Smooth muscle cell (in vitro differentiated cells): Measurements from ENCODE around the gene ABHD10. TPM values are rescaled to one million over a fixed set of nuclear protein-coding genes. Genes with fewer than 3 reads are reported as not detected.

Experiments used
- DNase-seq: peaks from one replicate; lab custom pipeline; 2025; ENCODE audit not compliant: unreplicated experiment; lab: John Stamatoyannopoulos, UW
- H2AFZ ChIP-seq: fragments of 200-600 bp; sonication (generic); 2 replicates; pipeline ENCODE4 v1.6.0; 2016; ENCODE audit warnings: antibody characterized with exemption, low read depth, mild to moderate bottlenecking
- H3F3A ChIP-seq: fragments of 200-600 bp; sonication (generic); 2 replicates; pipeline ENCODE4 v1.6.0; 2017; ENCODE audit warnings: antibody characterized with exemption, low read depth
- H3K27ac ChIP-seq: fragments of 200-600 bp; sonication (generic); 2 replicates; pipeline ENCODE4 v1.5.1; 2016; ENCODE audit warnings: low read depth, mild to moderate bottlenecking
- H3K27me3 ChIP-seq: fragments of 200-600 bp; sonication (generic); 2 replicates; pipeline ENCODE4 v1.6.1; 2016; ENCODE audit warnings: low read depth, mild to moderate bottlenecking
- H3K36me3 ChIP-seq: fragments of 200-600 bp; sonication (generic); 2 replicates; pipeline ENCODE4 v1.5.1; 2016; ENCODE audit warnings: low read depth
- H3K4me1 ChIP-seq: fragments of 200-600 bp; sonication (generic); 2 replicates; pipeline ENCODE4 v1.5.1; 2016; ENCODE audit warnings: low read depth
- H3K4me2 ChIP-seq: fragments of 200-600 bp; sonication (generic); 2 replicates; pipeline ENCODE4 v1.6.0; 2016; ENCODE audit warnings: mild to moderate bottlenecking
- H3K4me3 ChIP-seq: fragments of 200-600 bp; sonication (generic); 2 replicates; pipeline ENCODE4 v1.5.1; 2016; ENCODE audit warnings: mild to moderate bottlenecking
- H3K79me2 ChIP-seq: fragments of 200-600 bp; sonication (generic); 2 replicates; pipeline ENCODE4 v1.6.0; 2016; ENCODE audit warnings: low read depth, mild to moderate bottlenecking
- H3K9ac ChIP-seq: fragments of 200-600 bp; sonication (generic); 2 replicates; pipeline ENCODE4 v1.6.0; 2016; ENCODE audit warnings: low read depth
- H3K9me3 ChIP-seq: fragments of 200-600 bp; sonication (generic); replicated peaks from 2 replicates; pipeline ENCODE4 v1.5.1; 2016; ENCODE audit warnings: low read depth
- H4K20me1 ChIP-seq: fragments of 200-600 bp; sonication (generic); 2 replicates; pipeline ENCODE4 v1.6.0; 2016; ENCODE audit warnings: low read depth
- CTCF ChIP-seq: fragments of 200-600 bp; sonication (generic); IDR thresholded peaks from 2 replicates; pipeline ENCODE4 v1.5.1; 2017; ENCODE audit warnings: borderline replicate concordance, mild to moderate bottlenecking, antibody characterized with exemption; ENCODE audit not compliant: insufficient read depth, poor library complexity, severe bottlenecking
- WGBS: methylation state at CpG from one replicate; pipeline ENCODE4 v1.1.7; 2016; ENCODE audit warnings: low lambda C conversion rate; 5-methylcytosine and 5-hydroxymethylcytosine counted together
- polyA plus RNA-seq: library from polyadenylated mRNA; unstranded; fragments of >200 nt; fragmentation: Nextera tagmentation; extraction: Ambion mirVana; gene quantifications from 2 replicates; pipeline ENCODE4 v1.2.1, GENCODE V29; 2016
- total RNA-seq: library from RNA; depleted of rRNA; stranded (reverse); fragments of >200 nt; gene quantifications from 2 replicates; pipeline ENCODE4 v1.2.3, GENCODE V29; 2014

ABHD10 gene
- total RNA-seq (44.9 and 69.1 TPM in 2 replicates), polyA plus RNA-seq (39.2 and 44.1 TPM in 2 replicates)

GRCh38 chr3:111978583-111979433 lies at the start of gene ABHD10:
ABHD10 (plus strand) TSS chr3:111979026; CDS start chr3:111979062, 36 bp downstream.
- no peaks in the 10 kb centered on the region for H3K9me3 ChIP-seq
- peaks cover 20% of the 10 kb centered on the region for H3K4me1 ChIP-seq
- H3K27me3 ChIP-seq: no peaks in the 10 kb centered on the region

GRCh38 chr3:111929484-111929883 lies 49.3 kb upstream of the ABHD10 start:
- WGBS: 96% methylated on average over 2 of the region's 2 CpGs
- H2AFZ ChIP-seq: no peak overlapping the region
- peaks cover 41% of the 10 kb centered on the region for H3K79me2 ChIP-seq
- H3K4me1 ChIP-seq: peaks cover 9% of the 10 kb centered on the region
- H3K27me3 ChIP-seq: no peaks in the 10 kb centered on the region
- no peak for TF ChIP-seq CTCF
- no peak overlapping the region for H3K4me2 ChIP-seq
- no peaks in the 10 kb centered on the region for H4K20me1 ChIP-seq
- H3K9me3 ChIP-seq: no peaks in the 10 kb centered on the region
- peaks cover 4% of the 10 kb centered on the region for H3K36me3 ChIP-seq
- H3K27ac ChIP-seq: no peak overlapping the region
- DNase-seq: no peak
- no peak overlapping the region for H3K9ac ChIP-seq
- H3K4me3 ChIP-seq: no peak overlapping the region
- H3F3A ChIP-seq: peaks cover 26% of the 10 kb centered on the region

More at GRCh38 chr3:111978583-111979433, at the start of gene ABHD10:
- H3K4me3 ChIP-seq: peak within 1 kb of the TSS; percentile 72
- 3% methylated on average over 61 of the region's 61 CpGs for WGBS
- H3K4me2 ChIP-seq: peak within 1 kb of the TSS; percentile 88
- peak; percentile 79 for DNase-seq
- H3F3A ChIP-seq: peaks cover 13% of the 10 kb centered on the region
- H3K79me2 ChIP-seq: peaks cover 46% of the 10 kb centered on the region
- H2AFZ ChIP-seq: peak within 1 kb of the TSS; percentile 90
- peaks cover 6% of the 10 kb centered on the region for H3K36me3 ChIP-seq
- peak within 1 kb of the TSS; percentile 65 for H3K9ac ChIP-seq
- H3K27ac ChIP-seq: peak within 1 kb of the TSS; percentile 34
- TF ChIP-seq CTCF: no peak
- peaks cover 19% of the 10 kb centered on the region for H4K20me1 ChIP-seq

GRCh38 chr3:111932946-111933345 lies 45.9 kb upstream of the ABHD10 start:
- Histone ChIP-seq H3K36me3 (peaks cover under 1% of the 10 kb centered on the region), H3F3A (peaks cover 47% of the 10 kb centered on the region), H3K9ac (no peak overlapping the region), H3K27me3 (no peaks in the 10 kb centered on the region), H3K4me1 (peaks cover 29% of the 10 kb centered on the region), H4K20me1 (no peaks in the 10 kb centered on the region), H3K4me2 (peak overlapping the region; percentile 41), H3K79me2 (peaks cover 22% of the 10 kb centered on the region), H2AFZ (no peak overlapping the region), H3K4me3 (no peak overlapping the region), H3K9me3 (no peaks in the 10 kb centered on the region), H3K27ac (peak overlapping the region; percentile 100)
- no peak for DNase-seq
- 44% methylated on average over 3 of the region's 3 CpGs for WGBS
- no peak for TF ChIP-seq CTCF
